ENCODE measurements around the gene OR2Y1. TPM values are rescaled to one million over a fixed set of nuclear protein-coding genes. Genes with fewer than 3 reads are reported as not detected.

Gene OR2Y1
- total and polyA plus RNA-seq, 2 experiments from 2014 or later: not detected

GRCh38 chr5:180717989-180718388 is 21.9 kb downstream of the OR2Y1 start (continued):
- TF ChIP-seq ZNF462 (CRISPR knock-in tag; IDR thresholded peaks at IDR 0.05) (no peak), EZH2 (IDR thresholded peaks at IDR 0.05; ENCODE audit: low read depth, unreplicated experiment) (no peak), JUNB (IDR thresholded peaks at IDR 0.05; ENCODE audit: unreplicated experiment) (no peak), EZH2phosphoT487 (IDR thresholded peaks at IDR 0.05; ENCODE audit: unreplicated experiment) (no peak), POLR2AphosphoS5 (IDR thresholded peaks at IDR 0.05; ENCODE audit: low read depth) (no peak), ZNF331 (CRISPR knock-in tag; IDR thresholded peaks at IDR 0.05; ENCODE audit: low read depth) (no peak), STAT1 (IDR thresholded peaks at IDR 0.05; ENCODE audit: unreplicated experiment) (no peak)
- TF ChIP-seq, protein P1, sequence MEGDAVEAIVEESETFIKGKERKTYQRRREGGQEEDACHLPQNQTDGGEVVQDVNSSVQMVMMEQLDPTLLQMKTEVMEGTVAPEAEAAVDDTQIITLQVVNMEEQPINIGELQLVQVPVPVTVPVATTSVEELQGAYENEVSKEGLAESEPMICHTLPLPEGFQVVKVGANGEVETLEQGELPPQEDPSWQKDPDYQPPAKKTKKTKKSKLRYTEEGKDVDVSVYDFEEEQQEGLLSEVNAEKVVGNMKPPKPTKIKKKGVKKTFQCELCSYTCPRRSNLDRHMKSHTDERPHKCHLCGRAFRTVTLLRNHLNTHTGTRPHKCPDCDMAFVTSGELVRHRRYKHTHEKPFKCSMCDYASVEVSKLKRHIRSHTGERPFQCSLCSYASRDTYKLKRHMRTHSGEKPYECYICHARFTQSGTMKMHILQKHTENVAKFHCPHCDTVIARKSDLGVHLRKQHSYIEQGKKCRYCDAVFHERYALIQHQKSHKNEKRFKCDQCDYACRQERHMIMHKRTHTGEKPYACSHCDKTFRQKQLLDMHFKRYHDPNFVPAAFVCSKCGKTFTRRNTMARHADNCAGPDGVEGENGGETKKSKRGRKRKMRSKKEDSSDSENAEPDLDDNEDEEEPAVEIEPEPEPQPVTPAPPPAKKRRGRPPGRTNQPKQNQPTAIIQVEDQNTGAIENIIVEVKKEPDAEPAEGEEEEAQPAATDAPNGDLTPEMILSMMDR (conservative IDR thresholded peaks at IDR 0.05; ENCODE audit: low read depth in 2 of 2): no peak
- TF ChIP-seq, protein P2, sequence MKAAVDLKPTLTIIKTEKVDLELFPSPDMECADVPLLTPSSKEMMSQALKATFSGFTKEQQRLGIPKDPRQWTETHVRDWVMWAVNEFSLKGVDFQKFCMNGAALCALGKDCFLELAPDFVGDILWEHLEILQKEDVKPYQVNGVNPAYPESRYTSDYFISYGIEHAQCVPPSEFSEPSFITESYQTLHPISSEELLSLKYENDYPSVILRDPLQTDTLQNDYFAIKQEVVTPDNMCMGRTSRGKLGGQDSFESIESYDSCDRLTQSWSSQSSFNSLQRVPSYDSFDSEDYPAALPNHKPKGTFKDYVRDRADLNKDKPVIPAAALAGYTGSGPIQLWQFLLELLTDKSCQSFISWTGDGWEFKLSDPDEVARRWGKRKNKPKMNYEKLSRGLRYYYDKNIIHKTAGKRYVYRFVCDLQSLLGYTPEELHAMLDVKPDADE (IDR thresholded peaks at IDR 0.05): no peak
